Suprapubic skin (tissue), 4 donors: ENCODE results near the gene IRAG1. TPM values are rescaled to one million over a fixed set of nuclear protein-coding genes. Genes with fewer than 3 reads are reported as not detected.
A peak's percentile ranks its signal among the peaks of the same experiment; 100 is the strongest.

Experiments used
- DNase-seq, 2 donors: peaks; one replicate each; pipeline ENCODE4 v3.0.0-alpha.2; 2019; ENCODE audit warnings: low spot score in 2 of 2
- H3K27ac ChIP-seq: fragments of 200-600 bp; sonication (generic); one replicate; pipeline ENCODE4 v1.5.1; 2019
- H3K27me3 ChIP-seq: fragments of 200-600 bp; sonication (generic); one replicate; pipeline ENCODE4 v1.5.1; 2019
- H3K36me3 ChIP-seq: fragments of 200-600 bp; sonication (generic); one replicate; pipeline ENCODE4 v1.5.1; 2019
- H3K4me1 ChIP-seq: fragments of 200-600 bp; sonication (generic); one replicate; pipeline ENCODE4 v1.5.1; 2019
- H3K4me3 ChIP-seq: fragments of 200-600 bp; sonication (generic); one replicate; pipeline ENCODE4 v1.5.1; 2019; ENCODE audit warnings: mild to moderate bottlenecking
- H3K9me3 ChIP-seq: fragments of 200-600 bp; sonication (generic); one replicate; pipeline ENCODE4 v1.5.1; 2019
- CTCF ChIP-seq, 2 donors: fragments of 200-600 bp in 1 of 2; fragments of 450-650 bp in 1 of 2; sonication (generic) in 1 of 2; IDR thresholded peaks; one replicate each; pipeline ENCODE4 v1.5.1; 2016 to 2019; ENCODE audit warnings: antibody characterized with exemption in 2 of 2, mild to moderate bottlenecking in 1 of 2, moderate library complexity in 1 of 2
- EP300 ChIP-seq: sonication (generic); formaldehyde crosslinking; IDR thresholded peaks from one replicate; pipeline ENCODE4 v1.6.1; 2017; ENCODE audit warnings: antibody characterized with exemption
- POLR2A ChIP-seq, 2 donors: fragments of 450-650 bp; IDR thresholded peaks; one replicate each; pipeline ENCODE4 v1.6.1; 2017; ENCODE audit warnings: antibody characterized with exemption in 2 of 2, mild to moderate bottlenecking in 2 of 2, moderate library complexity in 2 of 2
- POLR2AphosphoS5 ChIP-seq, 3 donors: sonication (generic); formaldehyde crosslinking; IDR thresholded peaks; one replicate each; pipeline ENCODE4 v1.6.1; 2017; ENCODE audit warnings: antibody characterized with exemption in 3 of 3
- WGBS: methylation state at CpG from one replicate; pipeline ENCODE4 v1.1.5; 2018; 5-methylcytosine and 5-hydroxymethylcytosine counted together
- total RNA-seq, 4 donors: library from RNA; depleted of rRNA; stranded (reverse); fragments of >200 nt; gene quantifications; one replicate each; pipeline ENCODE4 v1.1.0, GENCODE V29; 2016

The IRAG1 gene
- total RNA-seq, 4 donors from 2014 or later, result 2.9 to 4.6 (median 4.2) TPM

GRCh38 chr11:10679644-10680043, 13.9 kb downstream of the IRAG1 start:
- no peak overlapping the region for H3K4me3 ChIP-seq
- peaks cover 20% of the 10 kb centered on the region for H3K4me1 ChIP-seq
- H3K9me3 ChIP-seq, result no peaks in the 10 kb centered on the region
- TF ChIP-seq POLR2AphosphoS5 (IDR thresholded peaks at IDR 0.05) (no peak), CTCF (IDR thresholded peaks at IDR 0.05) (no peak), POLR2A (IDR thresholded peaks at IDR 0.05) (no peak), EP300 (no peak)
- no peaks in the 10 kb centered on the region for H3K36me3 ChIP-seq
- WGBS, result 72% methylated on average over 4 of the region's 4 CpGs
- no peaks in the 10 kb centered on the region for H3K27me3 ChIP-seq
- no peak for DNase-seq
- no peak overlapping the region for H3K27ac ChIP-seq

GRCh38 chr11:10678101-10678500, 15.5 kb downstream of the IRAG1 start:
- 94% methylated on average over 5 of the region's 5 CpGs for WGBS
- no peak overlapping the region for H3K4me3 ChIP-seq
- no peaks in the 10 kb centered on the region for H3K9me3 ChIP-seq
- no peaks in the 10 kb centered on the region for H3K27me3 ChIP-seq
- H3K4me1 ChIP-seq, result peaks cover 32% of the 10 kb centered on the region
- TF ChIP-seq POLR2AphosphoS5 (IDR thresholded peaks at IDR 0.05), result no peak
- TF ChIP-seq POLR2A (IDR thresholded peaks at IDR 0.05), result no peak
- TF ChIP-seq CTCF (IDR thresholded peaks at IDR 0.05), result no peak
- TF ChIP-seq EP300, result no peak
- DNase-seq, result no peak
- no peak overlapping the region for H3K27ac ChIP-seq
- H3K36me3 ChIP-seq, result no peaks in the 10 kb centered on the region

GRCh38 chr11:10676919-10677318, 16.6 kb downstream of the IRAG1 start:
- TF ChIP-seq POLR2AphosphoS5 (IDR thresholded peaks at IDR 0.05), result no peak
- TF ChIP-seq EP300, result no peak
- no peak for TF ChIP-seq CTCF (IDR thresholded peaks at IDR 0.05)
- no peak for TF ChIP-seq POLR2A (IDR thresholded peaks at IDR 0.05)
- H3K27ac ChIP-seq, result no peak overlapping the region
- H3K36me3 ChIP-seq, result no peaks in the 10 kb centered on the region
- peak in 1 of 2 donors; percentile 32 for DNase-seq
- no peaks in the 10 kb centered on the region for H3K9me3 ChIP-seq
- H3K4me3 ChIP-seq, result no peak overlapping the region
- H3K4me1 ChIP-seq, result peaks cover 32% of the 10 kb centered on the region
- H3K27me3 ChIP-seq, result no peaks in the 10 kb centered on the region
- WGBS, result 72% methylated on average over 3 of the region's 3 CpGs

GRCh38 chr11:10674911-10675440, 18.6 kb downstream of the IRAG1 start:
- whole genome bisulfite sequencing, result 3% methylated on average over 4 of the region's 10 CpGs
- no peaks in the 10 kb centered on the region for H3K36me3 ChIP-seq
- H3K4me1 ChIP-seq, result peaks cover 35% of the 10 kb centered on the region
- H3K9me3 ChIP-seq, result no peaks in the 10 kb centered on the region
- TF ChIP-seq POLR2AphosphoS5 (IDR thresholded peaks at IDR 0.05) (no peak), CTCF (IDR thresholded peaks at IDR 0.05) (no peak), POLR2A (IDR thresholded peaks at IDR 0.05) (no peak), EP300 (no peak)
- peak overlapping the region; percentile 15 for H3K4me3 ChIP-seq
- peak overlapping the region; percentile 84 for H3K27ac ChIP-seq
- no peaks in the 10 kb centered on the region for H3K27me3 ChIP-seq
- DNase-seq, result peak in 1 of 2 donors; percentile 73

- DNase-seq, result peak in 1 of 2 donors; percentile 78
- peak overlapping the region; percentile 15 for H3K4me3 ChIP-seq
- H3K4me1 ChIP-seq, result peaks cover 40% of the 10 kb centered on the region
- no peaks in the 10 kb centered on the region for H3K36me3 ChIP-seq
- WGBS, result 18% methylated on average over 5 of the region's 6 CpGs
- TF ChIP-seq POLR2AphosphoS5 (IDR thresholded peaks at IDR 0.05), result peak in 1 of 3 donors; percentile 28
- TF ChIP-seq EP300, result no peak
- H3K9me3 ChIP-seq, result no peaks in the 10 kb centered on the region
- H3K27ac ChIP-seq, result peak overlapping the region; percentile 84
- no peaks in the 10 kb centered on the region for H3K27me3 ChIP-seq
Measured at GRCh38 chr11:10674440-10674855, 19.1 kb downstream of the IRAG1 start.
